Effector memory CD4-positive, alpha-beta T cell (primary cell): ENCODE results near the gene MAP3K2.

ENCODE experiments used
- DNase-seq, 3 donors: peaks; one replicate each; pipeline ENCODE4 v3.0.0-alpha.2; 2020
- H3K27ac ChIP-seq: 2 replicates; pipeline ENCODE4 v1.7.0; 2013; ENCODE audit warnings: mild to moderate bottlenecking, low read length, moderate library complexity; ENCODE audit not compliant: insufficient read depth, poor library complexity, severe bottlenecking
- H3K27me3 ChIP-seq: replicated peaks from 2 replicates; pipeline ENCODE4 v1.7.0; 2013; ENCODE audit warnings: mild to moderate bottlenecking, low read length; ENCODE audit not compliant: insufficient read depth, control insufficient read depth, poor library complexity, severe bottlenecking
- H3K36me3 ChIP-seq: 2 replicates; pipeline ENCODE4 v1.7.0; 2013; ENCODE audit warnings: mild to moderate bottlenecking, low read length, moderate library complexity; ENCODE audit not compliant: control insufficient read depth, insufficient read depth
- H3K4me1 ChIP-seq: 2 replicates; pipeline ENCODE4 v1.7.0; 2013; ENCODE audit warnings: low read length, mild to moderate bottlenecking; ENCODE audit not compliant: control insufficient read depth, insufficient read depth, poor library complexity, severe bottlenecking
- H3K4me3 ChIP-seq: 2 replicates; pipeline ENCODE4 v1.7.0; 2013; ENCODE audit warnings: low read length, low read depth, mild to moderate bottlenecking; ENCODE audit not compliant: insufficient read depth, poor library complexity, severe bottlenecking
- H3K9me3 ChIP-seq: 2 replicates; pipeline ENCODE4 v1.7.0; 2013; ENCODE audit warnings: mild to moderate bottlenecking, low read length, moderate library complexity; ENCODE audit not compliant: control insufficient read depth

MAP3K2 gene

GRCh38 chr2:127324635-127325034 is 63.1 kb downstream of the MAP3K2 start:
- Histone ChIP-seq H3K4me1 (no peaks in the 10 kb centered on the region), H3K36me3 (peaks cover 51% of the 10 kb centered on the region), H3K4me3 (no peak overlapping the region), H3K27ac (no peak overlapping the region), H3K9me3 (no peaks in the 10 kb centered on the region), H3K27me3 (no peaks in the 10 kb centered on the region)
- DNase-seq = no peak

DNA sequence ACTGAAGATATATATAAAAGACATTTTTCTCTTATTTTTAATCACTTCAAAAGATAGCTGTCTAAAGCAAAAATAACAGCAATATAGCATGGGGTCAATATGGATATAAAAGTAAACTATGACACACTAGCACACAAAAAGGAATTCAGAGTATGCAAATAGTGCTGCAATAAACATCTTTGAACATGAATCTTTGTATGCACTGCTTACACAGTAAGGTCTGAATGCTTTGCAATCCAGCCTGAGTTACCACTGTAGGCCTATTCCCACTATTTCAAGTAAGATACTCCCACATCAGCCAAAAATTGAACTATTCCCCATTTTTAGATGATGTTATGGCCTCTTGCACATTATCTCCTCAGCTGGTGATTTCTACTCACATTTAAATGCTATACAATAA is 66.5 kb downstream of the MAP3K2 start:
- no peaks in the 10 kb centered on the region for H3K9me3 ChIP-seq
- DNase-seq = no peak
- H3K36me3 ChIP-seq = peaks cover 67% of the 10 kb centered on the region
- no peak overlapping the region for H3K27ac ChIP-seq
- no peak overlapping the region for H3K4me3 ChIP-seq
- no peaks in the 10 kb centered on the region for H3K27me3 ChIP-seq
- H3K4me1 ChIP-seq = no peaks in the 10 kb centered on the region

DNA sequence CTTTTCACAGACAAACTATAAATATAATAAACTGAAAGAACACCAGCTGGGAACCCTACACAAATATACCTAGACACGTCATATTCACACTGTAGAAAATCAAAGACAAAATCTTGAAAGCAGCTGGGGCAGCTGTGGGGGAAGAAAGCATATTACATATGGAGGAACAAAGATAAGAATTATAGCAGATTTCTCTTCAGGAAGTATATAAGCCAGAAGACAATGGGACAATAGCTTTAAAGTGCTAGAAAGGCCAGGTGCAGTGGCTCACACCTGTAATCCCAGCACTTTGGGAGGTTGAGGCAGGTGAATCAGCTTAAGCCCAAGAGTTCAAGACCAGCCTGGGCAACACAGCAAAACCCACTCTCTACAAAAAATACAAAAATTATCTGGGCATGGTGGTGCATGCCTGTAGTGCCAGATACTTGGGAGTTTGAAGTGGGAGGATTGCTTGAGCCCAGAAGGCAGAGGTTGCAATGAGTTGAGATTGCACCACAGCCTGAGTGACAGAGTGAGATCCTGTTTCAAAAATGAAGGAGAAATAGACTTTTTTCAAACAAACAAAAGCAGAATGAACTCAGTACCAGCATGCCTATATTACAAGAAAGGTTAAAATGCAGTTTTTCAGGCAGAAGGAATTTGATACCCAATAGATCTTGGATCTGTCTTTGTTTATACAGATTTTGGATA is 67.0 kb downstream of the MAP3K2 start:
- Histone ChIP-seq H3K4me3 (no peak overlapping the region), H3K27ac (no peak overlapping the region), H3K4me1 (no peaks in the 10 kb centered on the region), H3K27me3 (no peaks in the 10 kb centered on the region), H3K9me3 (no peaks in the 10 kb centered on the region), H3K36me3 (peaks cover 71% of the 10 kb centered on the region)
- DNase-seq = no peak

GRCh38 chr2:127320067-127320466 is 67.7 kb downstream of the MAP3K2 start:
- H3K27ac ChIP-seq = no peak overlapping the region
- DNase-seq = no peak
- no peaks in the 10 kb centered on the region for H3K27me3 ChIP-seq
- peaks cover 71% of the 10 kb centered on the region for H3K36me3 ChIP-seq
- H3K4me3 ChIP-seq = no peak overlapping the region
- H3K4me1 ChIP-seq = no peaks in the 10 kb centered on the region
- no peaks in the 10 kb centered on the region for H3K9me3 ChIP-seq

DNA sequence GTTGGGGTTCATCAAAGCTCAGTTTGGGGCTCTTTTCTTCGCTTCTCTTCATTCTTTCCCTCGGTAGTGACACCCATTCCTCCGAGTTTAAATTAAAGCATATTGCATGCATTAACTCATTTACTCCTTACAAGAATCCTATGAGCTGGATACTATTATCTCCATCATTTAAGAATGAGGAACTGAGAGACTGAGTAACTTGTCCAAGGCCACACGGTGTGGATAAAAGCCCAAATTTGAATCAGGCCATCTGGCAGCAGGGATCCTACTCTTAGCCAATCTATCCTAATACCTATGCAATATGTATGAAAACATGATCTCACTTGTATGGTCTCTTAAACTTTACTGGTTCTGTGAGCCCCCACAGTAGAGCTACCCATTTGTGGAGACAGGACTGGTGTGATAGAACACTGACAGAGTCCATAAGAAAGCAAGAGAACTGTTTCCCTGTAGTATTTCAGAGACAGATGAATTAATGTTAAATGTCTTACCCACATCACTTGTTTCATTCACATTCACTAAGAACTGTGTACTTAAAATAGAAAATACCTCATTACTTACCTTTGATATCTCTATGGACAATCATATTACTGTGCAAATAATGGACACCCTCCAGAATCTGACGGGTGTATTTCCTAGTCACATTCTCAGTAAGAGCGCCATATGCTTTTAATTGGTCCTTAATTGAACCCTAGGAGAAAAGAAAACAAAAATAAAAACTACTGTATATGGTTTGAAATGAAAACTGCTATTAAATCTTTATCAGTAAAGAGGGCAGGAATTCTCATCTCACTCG is 73.4 kb downstream of the MAP3K2 start:
- H3K27me3 ChIP-seq = no peaks in the 10 kb centered on the region
- peaks cover 81% of the 10 kb centered on the region for H3K36me3 ChIP-seq
- H3K4me1 ChIP-seq = no peaks in the 10 kb centered on the region

DNA sequence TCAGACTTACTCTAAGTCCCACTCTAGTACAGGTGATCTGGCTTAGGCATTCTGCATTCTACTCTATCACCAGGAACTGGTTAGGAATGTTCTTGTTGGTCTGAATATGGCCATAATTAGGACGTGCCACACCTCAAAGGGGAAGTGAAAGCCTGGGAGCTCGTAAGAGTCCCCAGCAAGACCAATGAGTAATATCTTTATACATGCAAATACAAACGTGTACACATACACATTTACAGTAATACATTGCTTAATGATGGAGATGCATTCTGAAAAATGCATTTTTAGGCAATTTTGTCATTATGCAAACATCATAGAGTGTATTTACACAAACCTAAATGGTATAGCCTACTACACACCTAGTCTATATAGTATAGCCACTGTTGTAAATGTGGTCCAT is 74.4 kb downstream of the MAP3K2 start:
- Histone ChIP-seq H3K4me3 (no peak overlapping the region), H3K4me1 (no peaks in the 10 kb centered on the region), H3K27ac (no peak overlapping the region), H3K9me3 (no peaks in the 10 kb centered on the region), H3K36me3 (peaks cover 76% of the 10 kb centered on the region), H3K27me3 (no peaks in the 10 kb centered on the region)
- no peak for DNase-seq

More for the DNA sequence above, 73.4 kb downstream of the MAP3K2 start:
- no peak overlapping the region for H3K27ac ChIP-seq
- H3K9me3 ChIP-seq = no peaks in the 10 kb centered on the region
- no peak for DNase-seq
- H3K4me3 ChIP-seq = no peak overlapping the region

DNA sequence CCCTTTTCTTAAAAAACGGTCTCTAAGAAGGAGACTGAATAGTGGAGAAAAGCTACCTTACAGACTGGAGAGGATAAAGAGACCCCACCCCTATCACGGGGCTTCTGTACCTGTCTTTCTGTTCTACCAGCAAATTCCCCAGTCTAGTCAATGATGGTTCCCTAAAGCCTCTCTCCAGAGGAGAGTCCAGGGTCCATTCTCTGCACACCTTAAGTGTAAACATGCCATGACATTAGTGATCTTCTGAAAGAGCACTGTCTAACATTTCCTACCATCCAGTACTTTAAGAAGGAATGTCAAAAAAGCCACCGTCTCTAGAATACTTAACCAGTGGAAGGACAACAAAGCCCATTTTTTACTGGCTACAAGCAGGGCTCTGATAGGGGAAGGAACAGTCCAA is 76.8 kb downstream of the MAP3K2 start:
- DNase-seq = no peak
- Histone ChIP-seq H3K27ac (no peak overlapping the region), H3K27me3 (no peaks in the 10 kb centered on the region), H3K4me1 (no peaks in the 10 kb centered on the region), H3K9me3 (no peaks in the 10 kb centered on the region), H3K36me3 (peaks cover 70% of the 10 kb centered on the region), H3K4me3 (no peak overlapping the region)

- Histone ChIP-seq H3K4me1 (no peaks in the 10 kb centered on the region), H3K36me3 (peaks cover 57% of the 10 kb centered on the region), H3K27me3 (no peaks in the 10 kb centered on the region), H3K27ac (no peak overlapping the region), H3K4me3 (no peak overlapping the region), H3K9me3 (no peaks in the 10 kb centered on the region)
- no peak for DNase-seq
Observed at GRCh38 chr2:127309468-127309867, 78.3 kb downstream of the MAP3K2 start.

DNA sequence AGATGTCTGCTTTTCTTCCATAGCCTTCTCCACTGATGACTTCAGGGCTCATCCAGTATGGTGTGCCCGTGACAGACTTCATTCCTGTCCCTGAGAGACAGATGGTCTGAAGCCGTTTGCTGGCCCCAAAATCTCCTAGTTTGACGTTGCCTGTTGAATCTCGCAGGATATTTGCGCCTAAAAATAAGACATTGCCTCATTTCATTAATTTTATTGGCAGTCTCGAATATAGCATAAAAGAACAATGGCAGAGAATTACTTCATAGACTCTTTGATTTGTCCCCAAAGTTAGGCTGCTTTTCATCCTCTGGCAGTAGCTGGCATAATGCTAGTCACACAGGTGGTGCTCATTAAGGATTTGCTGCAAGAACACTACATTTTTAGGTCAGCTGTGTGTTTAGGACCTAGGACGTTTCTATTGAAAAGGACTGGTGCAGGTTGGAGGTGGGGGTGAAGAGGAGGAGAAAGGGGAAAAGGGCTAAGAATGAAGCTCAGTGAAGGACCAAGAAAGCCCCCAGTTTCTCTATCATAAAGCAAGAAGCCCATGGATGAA is 79.1 kb downstream of the MAP3K2 start:
- H3K27ac ChIP-seq = no peak overlapping the region
- peaks cover 49% of the 10 kb centered on the region for H3K36me3 ChIP-seq
- no peaks in the 10 kb centered on the region for H3K27me3 ChIP-seq
- H3K9me3 ChIP-seq = no peaks in the 10 kb centered on the region
- no peak overlapping the region for H3K4me3 ChIP-seq
- no peak for DNase-seq
- no peaks in the 10 kb centered on the region for H3K4me1 ChIP-seq

DNA sequence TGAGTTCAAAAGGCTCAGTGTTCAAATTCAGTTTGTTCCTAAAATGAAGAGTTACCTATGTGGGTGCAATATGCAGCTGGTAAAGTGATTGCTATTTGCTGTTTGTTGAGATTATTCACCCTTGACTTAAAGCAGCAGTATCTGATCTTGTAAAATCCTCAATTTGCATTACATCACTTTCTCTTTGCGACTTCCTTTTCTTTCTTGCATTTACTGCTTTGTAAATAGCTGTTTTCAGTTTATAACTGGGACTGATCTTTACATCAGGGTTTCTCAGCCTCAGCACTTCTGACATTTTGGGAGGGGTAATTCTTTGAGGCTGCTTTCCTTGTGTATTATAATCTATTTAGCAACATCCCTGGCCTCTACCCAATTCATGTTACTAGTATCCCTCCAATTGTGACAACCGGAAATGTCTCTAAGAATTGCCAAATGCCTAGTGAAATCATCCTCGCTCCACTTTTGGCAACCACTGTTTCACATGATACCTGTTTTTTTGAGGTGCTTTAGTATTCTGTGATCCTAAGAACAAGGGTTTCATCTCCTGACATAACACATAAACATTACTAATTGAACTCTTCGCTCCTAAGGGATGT is 81.7 kb downstream of the MAP3K2 start:
- H3K4me3 ChIP-seq = no peak overlapping the region
- no peaks in the 10 kb centered on the region for H3K9me3 ChIP-seq
- peaks cover 35% of the 10 kb centered on the region for H3K36me3 ChIP-seq
- H3K4me1 ChIP-seq = no peaks in the 10 kb centered on the region
- no peak for DNase-seq
- H3K27ac ChIP-seq = no peak overlapping the region
- H3K27me3 ChIP-seq = no peaks in the 10 kb centered on the region
